Globus pallidus (tissue), 1 donor: ENCODE measurements around the gene TAF1B.
A peak's percentile ranks its signal among the peaks of the same experiment; 100 is the strongest.

Source experiments
- DNase-seq: peaks from one replicate; pipeline ENCODE4 v3.0.0-alpha.2; 2015; ENCODE audit warnings: low spot score

TAF1B gene

DNA sequence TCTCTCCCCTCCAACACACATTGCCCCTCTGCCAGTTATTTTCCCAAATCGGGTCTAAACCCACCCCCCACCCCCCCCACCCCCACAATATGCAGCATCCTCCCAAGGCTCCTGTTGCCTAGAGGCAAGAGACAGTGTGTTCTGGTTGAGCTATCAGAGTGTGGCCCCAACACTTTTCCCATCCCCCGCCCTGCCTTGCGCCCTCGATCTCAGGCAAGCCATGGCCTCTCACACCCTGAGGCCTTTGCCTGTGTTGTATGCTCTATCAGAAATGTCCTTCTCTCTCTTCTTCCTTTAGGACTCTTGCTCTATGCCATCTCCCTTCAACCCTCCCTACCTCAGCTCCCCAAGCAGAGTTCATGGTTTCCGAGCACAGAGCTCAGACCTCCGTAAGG is 98.7 kb downstream of the TAF1B start:
- DNase-seq: no peak

DNA sequence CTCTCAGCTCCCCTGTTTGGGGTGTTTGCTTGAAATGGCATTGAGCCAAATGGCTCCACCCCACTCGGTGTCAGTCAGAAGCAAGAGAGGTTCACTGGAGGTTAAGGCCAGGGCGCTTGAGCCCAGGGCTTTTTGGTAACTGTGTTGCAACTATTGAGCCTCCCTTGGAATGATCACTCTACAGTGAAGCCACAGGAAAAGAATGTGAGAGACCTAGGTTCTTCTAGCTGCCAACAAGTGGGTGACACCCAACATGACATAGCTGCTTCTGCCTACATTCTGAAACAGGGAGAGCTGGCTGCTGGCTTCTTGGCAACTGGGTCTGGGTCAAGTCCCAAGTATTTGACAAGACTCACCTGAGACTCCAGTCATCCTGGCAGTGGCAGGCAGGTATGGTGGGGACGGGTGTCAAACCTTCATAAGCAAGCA is 101.1 kb downstream of the TAF1B start:
- no peak for DNase-seq

DNA sequence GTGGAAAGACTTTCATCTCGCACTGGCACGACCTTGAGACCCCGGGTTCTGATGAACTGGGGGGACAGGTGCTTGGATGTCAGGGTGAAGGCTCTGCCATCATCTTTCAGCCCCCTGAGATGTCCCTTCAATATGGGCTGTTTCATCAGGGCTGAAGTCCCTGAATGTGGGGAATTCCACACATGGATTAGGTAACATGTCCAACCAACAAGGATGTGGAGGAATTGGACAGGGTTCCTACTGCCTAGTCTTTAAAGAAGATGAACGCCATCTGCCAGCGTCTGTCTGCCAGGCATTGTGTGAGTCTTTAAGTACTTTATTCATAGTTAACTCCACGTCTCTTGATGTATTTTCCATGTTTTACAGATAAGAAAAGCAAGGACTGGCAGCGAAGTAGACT is 102.3 kb downstream of the TAF1B start:
- no peak for DNase-seq

DNA sequence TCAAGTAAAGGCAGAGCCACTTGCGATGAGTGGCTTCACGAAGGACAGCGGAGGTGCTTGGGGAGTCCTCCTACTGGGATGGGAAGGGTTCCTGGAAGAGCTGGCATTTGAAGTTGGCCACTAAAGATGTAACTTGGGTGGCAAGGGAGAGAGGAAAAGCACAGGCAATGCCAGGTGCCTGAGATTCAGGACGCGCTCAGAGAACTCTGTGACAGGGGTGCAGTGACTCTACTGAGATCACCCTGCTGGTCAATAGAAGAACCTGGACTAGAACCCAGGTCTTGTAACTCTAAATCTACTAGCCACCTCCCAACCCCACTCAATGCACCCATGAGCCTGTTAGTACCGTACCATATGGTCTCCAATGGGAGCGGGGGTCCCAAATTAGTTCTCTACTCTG is 102.8 kb downstream of the TAF1B start:
- no peak for DNase-seq

DNA sequence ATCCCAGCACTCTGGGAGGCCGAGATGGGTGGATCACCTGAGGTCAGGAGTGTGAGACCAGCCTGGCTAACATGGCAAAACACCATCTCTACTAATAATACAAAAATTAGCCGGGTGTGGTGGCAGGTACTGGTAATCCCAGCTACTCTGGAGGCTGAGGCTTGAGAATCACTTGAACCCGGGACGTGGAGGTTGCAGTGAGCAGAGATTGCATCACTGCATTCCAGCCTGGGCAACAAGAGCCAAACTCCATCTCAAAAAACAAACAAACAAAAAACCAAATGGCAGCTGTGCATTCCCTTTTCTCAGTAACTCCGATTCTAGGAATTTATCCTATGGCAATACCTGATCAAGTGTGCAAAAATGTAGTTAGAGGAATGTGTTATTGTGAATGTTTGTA is 103.5 kb downstream of the TAF1B start:
- no peak for DNase-seq

DNA sequence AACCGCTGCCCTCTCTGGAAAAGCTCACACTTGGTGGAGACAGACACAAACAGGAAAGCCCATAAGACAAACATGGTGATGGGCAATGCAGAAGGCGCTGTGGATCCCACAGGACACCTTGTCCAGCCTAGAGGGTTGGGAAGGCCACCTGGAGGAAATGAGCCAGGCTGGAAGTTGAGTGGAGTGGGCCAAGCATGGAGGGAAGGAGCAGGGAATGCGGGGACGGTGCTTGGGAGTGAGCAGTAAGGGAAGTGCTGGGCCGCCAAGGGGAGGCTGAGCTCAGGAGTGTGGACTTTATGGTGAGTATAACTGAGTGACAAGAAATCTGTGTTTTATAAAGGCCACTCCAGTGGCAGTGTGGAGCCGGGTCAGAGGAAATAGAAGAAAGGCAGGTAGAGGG is 105.4 kb downstream of the TAF1B start:
- DNase-seq: no peak

DNA sequence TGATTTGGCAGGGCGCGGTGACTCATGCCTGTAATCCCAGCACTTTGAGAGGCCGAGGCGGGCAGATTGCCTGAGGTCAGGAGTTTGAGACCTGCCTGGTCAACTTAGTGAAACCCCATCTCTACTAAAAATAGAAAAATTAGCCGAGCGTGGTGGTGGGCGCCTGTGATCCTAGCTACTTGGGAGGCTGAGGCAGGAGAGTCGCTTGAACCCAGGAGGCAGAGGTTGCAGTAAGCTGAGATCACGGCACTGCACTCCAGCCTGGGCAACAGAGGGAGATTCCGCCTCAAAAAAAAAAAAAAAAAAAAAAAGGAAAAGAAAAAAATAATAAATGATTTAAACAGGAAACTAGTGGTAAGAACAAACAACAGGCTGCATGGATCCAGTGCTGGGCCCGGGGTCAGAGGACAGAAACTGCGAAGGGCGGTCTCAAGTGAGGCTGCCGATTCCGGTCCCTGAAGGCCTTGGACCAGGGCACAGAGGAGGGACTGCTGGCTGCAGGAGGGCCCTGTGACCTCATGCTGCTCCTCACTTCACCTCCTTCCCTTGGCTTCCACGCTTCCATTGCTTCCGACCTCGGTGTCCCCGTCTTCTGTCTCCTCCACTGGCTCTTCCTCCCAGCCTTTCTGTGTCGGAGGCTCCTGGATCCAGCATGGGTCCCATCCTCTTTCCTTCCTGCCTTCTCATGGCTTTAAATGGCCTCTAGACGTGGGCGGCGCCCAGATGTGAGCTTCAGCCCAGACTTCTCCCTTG is 106.1 kb downstream of the TAF1B start:
- DNase-seq: no peak

DNA sequence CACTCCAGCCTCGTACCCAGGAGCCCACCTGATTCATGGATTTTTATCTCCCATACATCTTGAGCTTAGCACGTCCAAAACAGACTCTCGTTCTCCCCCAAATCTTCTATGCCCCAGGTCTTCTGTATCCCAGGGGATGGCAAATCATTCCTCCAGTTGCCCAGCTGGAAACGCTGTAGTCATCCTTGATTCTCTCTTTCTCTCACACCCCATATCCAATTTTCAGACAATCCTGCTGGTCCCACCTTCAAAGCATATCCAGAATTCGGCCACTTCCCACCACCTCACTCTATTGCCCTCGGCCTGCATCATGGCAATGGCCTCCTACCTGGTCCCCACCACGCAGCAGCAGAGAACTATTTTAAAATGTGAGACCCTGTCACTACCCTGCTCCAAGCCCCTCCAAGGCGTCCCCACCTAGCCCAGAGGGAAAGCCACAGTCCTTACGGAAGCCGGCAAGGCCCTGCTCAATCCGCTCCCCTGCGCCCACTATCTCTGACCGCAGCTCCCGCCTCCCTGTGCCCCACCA is 106.8 kb downstream of the TAF1B start:
- DNase-seq: no peak

DNA sequence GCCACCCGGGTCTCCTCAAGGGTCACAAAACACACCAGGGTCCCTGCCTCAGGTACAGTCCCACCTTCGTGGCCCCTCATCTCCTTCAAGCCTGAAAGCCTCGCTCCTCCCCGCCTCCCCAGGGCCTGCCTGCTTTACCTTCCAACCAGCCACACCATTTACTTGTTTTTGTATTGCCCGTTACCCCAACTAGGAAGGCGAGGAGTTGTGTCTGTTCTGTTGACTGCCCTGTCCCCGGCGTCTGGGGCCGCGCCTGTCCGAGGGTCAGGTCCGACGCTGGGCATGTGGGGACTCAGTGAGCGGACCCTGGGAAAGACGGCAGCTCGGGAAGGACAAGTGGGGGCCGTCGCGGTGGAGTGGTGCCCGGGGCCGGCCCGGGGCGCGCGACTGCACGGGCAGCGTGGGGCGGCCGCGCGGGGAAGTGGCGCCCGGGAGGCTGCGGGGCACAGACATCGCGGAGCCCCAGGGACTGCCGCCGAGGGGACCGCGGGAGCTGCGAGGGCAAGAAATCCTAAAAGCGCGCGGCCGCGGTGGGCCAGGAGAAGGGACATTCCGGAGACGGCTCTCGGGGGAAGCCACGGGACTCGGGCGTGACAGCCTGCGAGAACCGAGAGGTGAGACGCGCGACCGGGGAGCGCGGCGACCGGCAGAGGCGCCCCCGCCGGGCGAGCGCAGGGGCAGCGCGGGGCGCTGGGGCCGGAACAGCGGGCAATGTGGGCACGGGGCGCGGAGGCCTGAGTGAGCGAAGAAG is 107.4 kb downstream of the TAF1B start:
- DNase-seq: no peak

DNA sequence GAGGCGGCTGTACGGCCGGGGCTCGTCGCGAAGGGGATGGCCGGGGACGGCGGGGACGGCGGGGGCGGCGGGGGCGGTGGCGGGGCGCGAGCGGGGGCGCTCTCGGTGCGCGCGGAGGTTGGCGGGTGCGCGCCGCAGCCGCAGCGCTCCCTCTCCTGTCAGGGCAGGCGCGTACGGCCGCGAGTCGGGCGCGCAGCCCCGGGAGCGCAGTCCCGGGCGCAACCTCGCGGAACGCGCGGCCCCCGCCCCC is 107.9 kb downstream of the TAF1B start:
- no peak for DNase-seq

DNA sequence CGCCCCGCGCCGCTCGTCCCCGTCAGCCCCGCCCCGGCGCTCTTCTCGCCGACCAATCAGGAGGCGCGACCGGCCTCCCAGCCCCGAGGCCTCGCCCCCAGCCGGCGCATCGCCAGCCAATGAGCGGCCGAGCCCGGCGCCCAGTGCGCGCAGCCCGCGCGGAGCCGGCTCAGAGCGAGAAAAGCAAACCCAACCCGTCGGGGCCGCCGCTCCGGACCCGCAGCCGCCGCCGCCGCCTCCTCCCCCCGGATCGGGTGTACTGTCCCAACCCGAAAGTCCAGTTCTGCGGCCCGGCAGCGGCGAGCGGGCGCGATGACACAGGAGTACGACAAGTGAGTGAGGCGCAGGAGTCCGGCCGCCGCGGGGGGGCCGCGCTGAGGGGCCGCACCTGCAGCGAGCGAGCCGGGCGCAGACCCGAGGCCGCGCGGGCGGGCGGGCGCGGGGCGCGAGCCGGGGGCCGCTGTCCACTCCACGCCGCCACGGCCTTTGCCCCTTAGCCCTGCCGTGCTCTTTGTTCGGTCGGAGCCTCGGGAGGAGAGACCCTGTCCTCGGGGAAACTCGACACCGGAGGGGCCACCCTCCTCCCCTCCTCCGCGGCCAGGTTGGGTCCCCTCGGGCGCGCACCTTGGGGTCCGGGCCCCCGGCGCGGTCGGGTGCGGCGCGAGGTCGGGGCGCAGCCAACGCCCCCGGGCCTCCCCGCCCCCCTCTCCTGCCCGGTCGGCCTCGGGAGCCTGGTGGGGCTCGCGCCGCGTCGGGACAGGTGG is 108.4 kb downstream of the TAF1B start, which contains the start of gene GRHL1:
GRHL1 (plus strand) TSS at position 172 of the 764 bp plus-strand sequence; CDS start at position 313, 141 bp downstream.
- DNase-seq: peak; percentile 91

DNA sequence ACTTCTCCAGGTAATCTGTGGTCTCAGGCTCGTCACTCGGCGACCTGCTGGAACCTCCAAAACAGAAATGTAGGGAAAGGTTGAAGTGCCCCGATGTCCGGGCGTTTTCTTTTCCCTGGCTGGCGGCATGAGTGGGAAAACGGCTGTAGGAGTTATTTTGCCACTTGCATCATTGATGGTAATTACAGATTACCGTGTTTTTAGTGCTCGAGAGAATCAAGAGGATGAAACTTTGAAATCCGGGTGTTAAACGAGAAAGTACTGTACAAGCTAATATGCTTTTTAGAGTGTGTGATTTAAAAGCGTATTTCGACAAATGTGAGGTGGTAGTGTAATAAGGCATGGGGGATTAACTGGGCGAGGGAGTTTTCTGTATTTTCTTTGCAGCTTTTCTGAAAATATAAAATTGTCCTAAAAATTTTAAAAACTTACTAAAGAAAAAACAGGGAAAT is 109.0 kb downstream of the TAF1B start:
- no peak for DNase-seq

DNA sequence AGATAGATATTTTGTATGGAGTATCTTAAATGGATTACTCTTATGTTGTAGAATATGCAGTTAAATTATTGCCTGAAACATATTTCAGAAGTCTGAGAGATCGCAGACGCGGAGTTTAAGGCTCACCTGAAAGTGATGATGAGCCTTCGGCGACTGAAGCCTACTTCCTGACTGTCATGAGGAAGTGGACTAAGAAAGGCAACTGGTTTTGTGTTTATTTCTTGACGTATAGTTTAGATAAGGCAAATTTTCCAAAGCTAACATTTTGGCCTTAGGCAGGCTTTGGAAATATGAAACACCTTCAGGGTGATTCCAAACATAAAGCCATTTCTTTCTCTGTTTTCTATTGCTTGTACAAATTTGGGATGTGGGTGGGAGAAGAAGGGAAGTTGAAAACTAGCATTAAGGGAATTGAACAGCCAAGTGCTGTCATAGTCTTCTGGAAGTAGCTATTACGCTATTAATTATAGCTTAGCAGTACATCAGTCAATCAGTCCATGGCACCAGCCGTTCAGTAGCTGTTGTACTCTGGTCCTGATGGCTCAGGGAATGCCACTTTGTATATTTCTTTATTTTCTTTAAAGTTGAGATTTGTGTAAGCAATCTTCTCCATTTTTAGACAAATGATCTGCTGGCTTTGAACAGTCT is 109.7 kb downstream of the TAF1B start:
- DNase-seq: no peak

DNA sequence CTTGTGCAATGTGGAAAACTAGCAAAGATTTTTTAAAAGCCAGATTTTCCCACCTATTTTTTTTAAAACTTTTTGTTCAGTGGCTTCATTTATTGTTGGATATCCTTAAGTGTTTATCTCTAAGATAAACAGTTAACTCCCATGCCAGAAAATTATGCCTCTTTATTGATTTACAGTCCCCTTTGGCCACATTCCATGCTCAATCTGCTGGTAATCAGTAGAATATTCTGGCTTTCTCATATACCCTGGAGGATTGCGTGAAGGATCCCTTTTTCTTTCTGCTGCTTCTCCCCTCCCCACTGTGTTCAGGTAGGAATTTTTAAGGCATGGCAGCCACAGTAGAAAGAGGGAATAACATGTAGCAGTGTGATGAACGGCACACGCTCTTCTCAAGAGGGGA is 110.9 kb downstream of the TAF1B start:
- no peak for DNase-seq

DNA sequence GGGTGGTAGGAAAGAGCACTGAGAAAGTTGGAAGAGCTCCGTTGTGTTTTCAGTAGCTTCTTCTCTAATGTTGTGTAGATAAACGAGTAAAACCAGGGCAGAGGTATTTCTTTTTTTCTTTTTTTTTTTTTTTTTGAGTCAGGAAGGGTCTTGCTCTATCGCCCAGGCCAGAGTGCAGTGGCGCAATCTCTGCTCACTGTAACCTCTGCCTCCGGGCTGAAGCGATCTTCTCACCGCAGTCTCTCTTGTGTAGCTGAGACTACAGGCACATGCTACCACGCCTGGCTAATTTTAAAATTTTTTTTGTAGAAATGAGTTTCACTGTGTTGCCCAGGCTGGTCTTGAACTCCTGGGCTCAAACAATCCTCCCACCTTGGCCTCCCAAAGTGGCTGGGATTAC is 114.8 kb downstream of the TAF1B start:
- no peak for DNase-seq

DNA sequence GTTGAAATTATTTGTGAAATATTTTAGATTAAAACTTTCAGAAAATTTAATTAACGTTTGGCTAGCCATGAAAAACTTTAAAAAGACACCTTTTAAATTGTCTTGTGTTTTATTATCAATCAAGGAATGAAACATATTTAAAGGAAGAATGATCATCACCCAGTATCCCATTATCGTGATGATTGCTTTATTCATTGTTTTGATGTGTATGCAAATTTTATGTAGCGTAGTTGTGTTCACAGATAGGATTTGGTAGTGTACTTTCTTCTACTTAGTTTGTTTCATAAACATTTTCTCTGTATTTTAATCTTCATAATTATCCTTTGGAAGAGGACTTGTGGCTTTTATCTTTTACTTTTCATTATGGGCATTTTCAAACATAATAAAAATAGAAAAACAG is 116.0 kb downstream of the TAF1B start:
- DNase-seq: no peak

DNA sequence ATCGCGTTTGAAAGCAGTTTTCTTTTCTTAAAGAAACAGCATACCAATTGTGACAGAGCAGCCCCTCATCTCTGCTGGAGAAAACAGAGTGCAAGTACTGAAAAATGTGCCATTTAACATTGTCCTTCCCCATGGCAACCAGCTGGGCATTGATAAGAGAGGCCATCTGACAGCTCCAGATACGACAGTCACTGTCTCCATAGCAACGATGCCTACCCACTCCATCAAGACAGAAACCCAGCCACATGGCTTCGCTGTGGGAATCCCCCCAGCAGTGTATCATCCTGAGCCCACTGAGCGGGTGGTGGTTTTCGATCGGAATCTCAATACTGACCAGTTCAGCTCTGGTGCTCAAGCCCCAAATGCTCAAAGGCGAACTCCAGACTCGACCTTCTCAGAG is 117.7 kb downstream of the TAF1B start:
- DNase-seq: no peak

DNA sequence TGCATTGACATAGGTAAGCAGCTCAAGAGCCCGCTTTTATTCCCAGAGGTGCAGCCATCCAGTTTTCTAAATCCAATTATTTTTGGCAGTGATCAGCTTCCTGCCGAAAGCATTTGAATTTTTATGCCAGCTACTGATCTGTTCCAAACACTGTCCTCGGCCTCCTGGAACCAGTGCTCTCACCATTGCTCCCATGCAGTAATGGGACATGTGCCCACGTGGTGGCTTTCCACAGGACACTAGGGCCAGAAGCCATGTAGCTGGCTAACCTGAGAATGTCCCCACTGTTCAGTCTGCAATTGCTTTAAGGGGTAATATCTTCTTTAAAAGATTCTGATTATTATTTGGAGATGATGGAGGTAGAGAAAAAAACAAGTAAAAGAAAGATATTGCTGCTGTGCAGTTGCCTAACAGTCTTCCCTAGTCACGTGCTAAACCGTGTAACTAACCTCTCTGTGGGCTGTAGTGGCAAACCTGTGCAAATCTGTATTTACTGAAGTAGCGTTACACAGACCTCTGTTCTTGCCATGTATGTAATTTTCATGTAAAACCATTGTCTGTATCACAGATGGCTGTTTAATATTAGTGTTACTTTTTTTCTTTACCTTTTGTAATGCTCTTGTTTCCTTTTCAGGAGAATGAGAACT is 121.2 kb downstream of the TAF1B start:
- no peak for DNase-seq

DNA sequence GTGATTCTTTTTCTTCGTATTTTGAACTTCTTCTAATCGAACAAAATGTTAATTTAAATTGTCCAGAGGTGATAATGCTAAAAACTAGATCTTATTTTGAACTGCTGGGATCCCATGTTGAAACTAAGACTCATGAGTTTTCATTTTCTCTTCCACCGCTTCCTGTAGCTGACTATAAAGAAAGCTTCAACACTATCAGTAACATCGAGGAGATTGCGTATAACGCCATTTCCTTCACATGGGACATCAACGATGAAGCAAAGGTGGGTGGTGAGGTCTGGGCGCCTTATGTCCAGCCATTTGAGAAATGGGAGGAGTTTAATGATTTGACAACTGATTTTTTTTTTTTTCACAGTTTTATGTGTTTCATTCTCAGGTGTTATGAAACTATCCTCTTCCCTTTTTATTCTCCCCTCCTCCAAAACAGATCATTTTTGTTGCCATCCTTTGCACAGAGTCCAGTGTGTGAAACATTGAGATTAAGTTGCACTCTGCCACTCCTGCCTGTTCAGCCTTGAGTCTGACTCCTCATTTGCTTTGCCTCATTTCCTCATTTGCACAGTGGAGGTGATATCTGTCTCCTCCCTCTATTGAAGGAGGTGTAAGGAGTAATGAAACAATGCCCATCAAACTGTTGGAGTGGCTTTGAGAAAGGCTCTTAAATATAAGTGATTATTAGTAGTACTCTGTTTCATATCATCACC is 122.0 kb downstream of the TAF1B start:
- no peak for DNase-seq

DNA sequence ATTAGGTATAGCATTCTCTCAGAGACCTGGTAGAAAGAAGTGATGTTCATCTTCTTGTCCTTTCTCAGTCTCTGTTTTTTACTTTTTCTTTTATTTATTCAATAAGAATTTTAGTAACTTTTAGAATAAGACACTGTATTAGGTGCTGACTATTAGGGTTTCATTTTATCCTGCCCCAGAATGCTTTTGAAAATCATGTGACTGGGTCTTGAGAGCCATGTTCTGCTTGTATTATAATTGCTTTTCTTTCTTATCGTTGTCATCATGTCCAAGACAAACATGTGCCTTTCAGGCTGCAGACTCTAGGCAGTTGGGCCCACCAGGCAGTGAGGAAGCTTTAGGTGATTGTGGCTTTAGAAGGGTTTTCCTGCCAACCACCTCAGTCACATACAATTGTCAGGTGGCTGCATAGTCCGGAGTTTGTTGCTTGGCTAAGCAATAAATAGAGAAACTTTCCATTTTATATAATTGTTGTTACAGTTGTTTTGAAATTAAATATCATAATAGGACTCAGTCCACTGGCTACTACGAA is 123.3 kb downstream of the TAF1B start:
- no peak for DNase-seq
